Right atrium auricular region (tissue), 2 donors: ENCODE results near the gene NOL4L. TPM values are rescaled to one million over a fixed set of nuclear protein-coding genes. Genes with fewer than 3 reads are reported as not detected.

Source experiments
- DNase-seq: peaks from one replicate; pipeline ENCODE4 v3.0.0-alpha.2; 2019; ENCODE audit warnings: low spot score
- H3K27ac ChIP-seq, 2 donors: fragments of 200-600 bp; sonication (generic); 1 replicate in 1 of 2; 2 replicates in 1 of 2; pipeline ENCODE4 v1.5.1; 2016 to 2019
- H3K27me3 ChIP-seq, 2 donors: fragments of 200-600 bp; sonication (generic); one replicate each; pipeline versions ENCODE4 v1.5.1 to v1.6.0; 2017 to 2019
- H3K36me3 ChIP-seq: fragments of 200-600 bp; sonication (generic); one replicate; pipeline ENCODE4 v1.5.1; 2016
- H3K4me1 ChIP-seq, 2 donors: fragments of 200-600 bp; sonication (generic); one replicate each; pipeline versions ENCODE4 v1.5.1 to v1.6.0; 2017 to 2019
- H3K4me3 ChIP-seq, 2 donors: fragments of 200-600 bp; sonication (generic); 1 replicate in 1 of 2; 2 replicates in 1 of 2; pipeline ENCODE4 v1.5.1; 2017 to 2019; ENCODE audit warnings: mild to moderate bottlenecking in 1 of 2, moderate library complexity in 1 of 2
- H3K9me3 ChIP-seq, 2 donors: fragments of 200-600 bp; sonication (generic); one replicate each; pipeline ENCODE4 v1.5.1; 2019
- total RNA-seq, 2 donors: library from RNA; depleted of rRNA; stranded (reverse); fragments of >200 nt; gene quantifications; one replicate each; pipeline ENCODE4 v1.1.0, GENCODE V29; 2016
- TF ChIP-seq, protein P1 (sequence below), 2 donors: fragments of 200-600 bp; sonication (generic); IDR thresholded peaks; one replicate each; pipeline ENCODE4 v1.5.1; 2019; ENCODE audit warnings: antibody characterized with exemption in 2 of 2

Gene NOL4L
- total RNA-seq, 2 donors from 2014 or later: 7.6 to 10.4 TPM

DNA sequence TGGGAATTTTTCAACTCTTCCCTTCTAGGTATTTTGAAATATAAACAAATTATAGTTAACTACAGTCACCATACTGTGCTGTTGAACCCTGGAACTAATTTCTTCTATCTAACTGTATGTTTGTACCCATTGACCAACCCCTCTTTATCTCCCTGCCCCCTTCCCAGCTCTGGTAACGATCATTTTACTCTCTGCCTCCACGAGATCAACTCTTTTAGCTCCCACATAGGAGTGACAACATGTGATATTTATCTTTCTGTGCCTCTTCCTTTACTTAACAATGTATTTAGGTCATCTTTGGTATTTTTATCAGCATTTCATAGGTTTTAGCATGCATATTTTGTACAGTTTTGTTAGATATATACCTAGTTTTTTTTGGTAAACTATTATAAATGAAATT lies 181.1 kb downstream of the NOL4L start:
- no peak overlapping the region for H3K27ac ChIP-seq
- no peaks in the 10 kb centered on the region for H3K4me1 ChIP-seq
- no peak overlapping the region for H3K4me3 ChIP-seq
- DNase-seq: no peak
- no peaks in the 10 kb centered on the region for H3K9me3 ChIP-seq
- H3K27me3 ChIP-seq: no peaks in the 10 kb centered on the region
- H3K36me3 ChIP-seq: no peaks in the 10 kb centered on the region
- TF ChIP-seq, protein P1, sequence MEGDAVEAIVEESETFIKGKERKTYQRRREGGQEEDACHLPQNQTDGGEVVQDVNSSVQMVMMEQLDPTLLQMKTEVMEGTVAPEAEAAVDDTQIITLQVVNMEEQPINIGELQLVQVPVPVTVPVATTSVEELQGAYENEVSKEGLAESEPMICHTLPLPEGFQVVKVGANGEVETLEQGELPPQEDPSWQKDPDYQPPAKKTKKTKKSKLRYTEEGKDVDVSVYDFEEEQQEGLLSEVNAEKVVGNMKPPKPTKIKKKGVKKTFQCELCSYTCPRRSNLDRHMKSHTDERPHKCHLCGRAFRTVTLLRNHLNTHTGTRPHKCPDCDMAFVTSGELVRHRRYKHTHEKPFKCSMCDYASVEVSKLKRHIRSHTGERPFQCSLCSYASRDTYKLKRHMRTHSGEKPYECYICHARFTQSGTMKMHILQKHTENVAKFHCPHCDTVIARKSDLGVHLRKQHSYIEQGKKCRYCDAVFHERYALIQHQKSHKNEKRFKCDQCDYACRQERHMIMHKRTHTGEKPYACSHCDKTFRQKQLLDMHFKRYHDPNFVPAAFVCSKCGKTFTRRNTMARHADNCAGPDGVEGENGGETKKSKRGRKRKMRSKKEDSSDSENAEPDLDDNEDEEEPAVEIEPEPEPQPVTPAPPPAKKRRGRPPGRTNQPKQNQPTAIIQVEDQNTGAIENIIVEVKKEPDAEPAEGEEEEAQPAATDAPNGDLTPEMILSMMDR (IDR thresholded peaks at IDR 0.05): no peak

DNA sequence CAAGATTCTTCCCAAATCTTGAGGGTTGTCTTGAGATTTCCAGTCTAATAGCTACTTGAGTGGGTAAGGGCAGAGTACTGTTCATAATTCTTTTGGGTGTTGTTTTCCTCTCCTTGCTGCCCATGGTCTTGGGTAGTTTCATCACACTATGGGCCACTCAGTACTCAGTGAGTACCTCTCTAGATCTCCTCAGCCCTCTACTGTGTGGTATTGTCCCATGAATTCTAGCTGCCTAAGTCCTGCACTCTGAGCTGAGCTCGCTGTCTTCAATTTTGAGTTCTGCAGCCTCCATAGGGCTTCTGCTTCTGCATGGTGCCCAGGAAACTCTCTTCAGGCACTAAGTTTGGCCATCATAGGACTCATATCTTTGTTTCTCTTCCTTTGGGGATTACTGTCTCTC lies 184.7 kb downstream of the NOL4L start:
- H3K27me3 ChIP-seq: no peaks in the 10 kb centered on the region
- peaks cover 0 to under 1% of the 10 kb centered on the region in 2 donors for H3K9me3 ChIP-seq
- TF ChIP-seq, protein P1 (IDR thresholded peaks at IDR 0.05): no peak
- H3K36me3 ChIP-seq: no peaks in the 10 kb centered on the region
- H3K4me3 ChIP-seq: no peak overlapping the region
- no peak overlapping the region for H3K27ac ChIP-seq
- H3K4me1 ChIP-seq: no peaks in the 10 kb centered on the region
- no peak for DNase-seq

DNA sequence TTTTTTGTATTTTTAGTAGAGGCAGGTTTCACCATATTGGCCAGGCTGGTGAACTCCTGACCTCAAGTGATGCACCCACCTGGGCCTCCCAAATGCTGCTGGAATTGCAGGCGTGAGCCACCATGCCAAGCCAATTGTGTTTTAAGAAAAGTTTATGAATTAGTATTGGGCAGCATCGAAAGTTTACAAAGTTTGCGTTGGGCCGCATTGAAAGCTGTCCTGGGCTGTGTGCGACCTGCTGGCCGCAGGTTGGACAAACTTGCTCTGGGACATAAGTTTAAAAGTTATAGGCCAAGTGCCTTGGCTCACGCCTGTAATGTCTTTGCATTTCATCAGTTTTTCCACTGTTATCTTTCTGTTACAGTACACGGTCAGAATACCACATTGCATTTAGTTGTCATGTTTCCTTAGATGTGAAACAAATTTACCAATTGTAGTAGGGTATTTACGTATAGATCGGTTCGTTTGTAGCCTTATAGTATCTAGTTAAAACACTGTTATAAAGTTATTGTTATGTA lies 187.5 kb downstream of the NOL4L start:
- H3K4me3 ChIP-seq: no peak overlapping the region

DNA sequence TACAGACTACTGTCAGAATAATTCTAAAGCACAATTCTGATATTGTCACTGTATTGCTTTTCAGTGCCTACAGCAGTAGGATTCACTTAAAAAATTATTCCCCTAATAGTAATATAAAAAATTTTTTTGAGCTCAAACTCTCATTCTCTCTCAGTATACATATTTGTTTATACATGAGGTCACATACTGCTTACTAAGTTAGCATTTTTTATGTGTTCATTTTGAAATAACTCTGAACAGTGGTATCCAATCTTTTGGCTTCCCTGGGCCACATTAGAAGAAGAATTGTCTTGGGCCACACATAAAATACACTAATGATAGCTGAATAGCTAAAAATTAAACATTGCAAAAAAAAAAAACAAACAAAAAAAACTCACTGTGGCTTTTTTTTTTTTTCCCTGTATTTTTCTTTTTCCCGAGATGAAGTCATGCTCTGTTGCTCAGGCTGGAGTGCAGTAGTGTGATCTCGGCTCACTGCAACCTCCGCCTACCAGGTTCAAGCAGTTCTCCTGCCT lies 188.4 kb downstream of the NOL4L start:
- Histone ChIP-seq H3K9me3 (peaks cover 0 to 5% of the 10 kb centered on the region in 2 donors), H3K4me3 (no peak overlapping the region), H3K27ac (no peak overlapping the region), H3K4me1 (no peaks in the 10 kb centered on the region), H3K27me3 (no peaks in the 10 kb centered on the region), H3K36me3 (peaks cover under 1% of the 10 kb centered on the region)
- DNase-seq: no peak
- TF ChIP-seq, protein P1 (IDR thresholded peaks at IDR 0.05): no peak

More for the DNA sequence above, 187.5 kb downstream of the NOL4L start:
- Histone ChIP-seq H3K9me3 (peaks cover 0 to 5% of the 10 kb centered on the region in 2 donors), H3K27me3 (no peaks in the 10 kb centered on the region), H3K36me3 (no peaks in the 10 kb centered on the region), H3K27ac (no peak overlapping the region), H3K4me1 (no peaks in the 10 kb centered on the region)
- DNase-seq: no peak
- TF ChIP-seq, protein P1 (IDR thresholded peaks at IDR 0.05): no peak

DNA sequence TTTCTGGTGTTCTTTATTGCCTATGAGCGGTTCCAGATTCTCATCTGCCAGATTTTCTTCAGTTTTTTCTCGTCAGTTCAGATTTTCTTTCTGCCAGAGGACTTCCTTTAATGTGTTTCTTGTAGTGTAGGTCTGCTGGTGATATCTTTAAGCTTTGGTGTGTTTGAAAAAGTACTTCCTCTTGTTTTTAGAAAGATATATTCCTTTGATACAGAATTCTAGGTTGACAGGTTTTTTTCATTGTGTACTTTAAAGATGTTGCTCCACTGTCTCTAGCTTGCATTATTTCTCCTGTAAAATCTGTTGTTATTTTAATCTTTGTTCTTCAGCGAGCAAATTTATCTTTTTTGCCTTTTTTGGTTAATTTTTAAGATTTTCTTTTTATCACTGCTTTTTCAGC lies 190.1 kb downstream of the NOL4L start:
- Histone ChIP-seq H3K36me3 (peaks cover 9% of the 10 kb centered on the region), H3K27me3 (no peaks in the 10 kb centered on the region), H3K27ac (no peak overlapping the region), H3K4me3 (no peak overlapping the region), H3K9me3 (peaks cover 0 to 5% of the 10 kb centered on the region in 2 donors), H3K4me1 (no peaks in the 10 kb centered on the region)
- DNase-seq: no peak
- TF ChIP-seq, protein P1 (IDR thresholded peaks at IDR 0.05): no peak

Other genes starting within 250 kb of the NOL4L start
- gene ASXL1, start 227.0 kb downstream of the NOL4L start, total RNA-seq: 10 to 100 TPM; 15.9 to 30.5 TPM
- not detected for gene C20orf203, start 88.6 kb upstream of the NOL4L start, total RNA-seq
- gene COMMD7, start 158.1 kb upstream of the NOL4L start, total RNA-seq: 10 to 100 TPM; 22.2 to 29.3 TPM
- under 1 TPM; 0.24 to 0.44 TPM for gene DNMT3B, start 177.1 kb upstream of the NOL4L start, total RNA-seq
- gene MAPRE1, start 234.6 kb upstream of the NOL4L start, total RNA-seq: 10 to 100 TPM; 56.0 to 62.8 TPM